Measurements from ENCODE around the gene MBD5.

DNA sequence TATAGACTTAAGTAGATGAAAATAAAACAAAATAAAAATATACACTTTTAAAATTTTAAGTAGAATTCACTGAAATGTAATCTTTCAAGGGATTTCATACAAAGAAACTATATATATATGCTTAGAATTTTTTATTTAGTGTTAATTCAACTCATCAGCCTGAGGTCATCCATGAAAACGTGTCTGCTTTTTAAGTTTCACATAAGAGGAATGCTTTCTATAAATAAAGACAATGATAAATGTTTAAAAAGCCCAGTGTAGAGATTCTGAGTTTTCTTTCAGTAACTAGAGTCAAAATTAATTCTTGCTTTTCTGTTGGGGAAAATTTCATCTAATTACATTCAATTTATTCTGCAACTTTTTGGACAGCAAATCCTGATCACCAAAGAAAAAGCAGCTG, 213.3 kb downstream of the MBD5 start:
- TF ChIP-seq, protein P1, sequence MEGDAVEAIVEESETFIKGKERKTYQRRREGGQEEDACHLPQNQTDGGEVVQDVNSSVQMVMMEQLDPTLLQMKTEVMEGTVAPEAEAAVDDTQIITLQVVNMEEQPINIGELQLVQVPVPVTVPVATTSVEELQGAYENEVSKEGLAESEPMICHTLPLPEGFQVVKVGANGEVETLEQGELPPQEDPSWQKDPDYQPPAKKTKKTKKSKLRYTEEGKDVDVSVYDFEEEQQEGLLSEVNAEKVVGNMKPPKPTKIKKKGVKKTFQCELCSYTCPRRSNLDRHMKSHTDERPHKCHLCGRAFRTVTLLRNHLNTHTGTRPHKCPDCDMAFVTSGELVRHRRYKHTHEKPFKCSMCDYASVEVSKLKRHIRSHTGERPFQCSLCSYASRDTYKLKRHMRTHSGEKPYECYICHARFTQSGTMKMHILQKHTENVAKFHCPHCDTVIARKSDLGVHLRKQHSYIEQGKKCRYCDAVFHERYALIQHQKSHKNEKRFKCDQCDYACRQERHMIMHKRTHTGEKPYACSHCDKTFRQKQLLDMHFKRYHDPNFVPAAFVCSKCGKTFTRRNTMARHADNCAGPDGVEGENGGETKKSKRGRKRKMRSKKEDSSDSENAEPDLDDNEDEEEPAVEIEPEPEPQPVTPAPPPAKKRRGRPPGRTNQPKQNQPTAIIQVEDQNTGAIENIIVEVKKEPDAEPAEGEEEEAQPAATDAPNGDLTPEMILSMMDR (IDR thresholded peaks at IDR 0.05), result no peak
- TF ChIP-seq POLR2A (IDR thresholded peaks at IDR 0.05), result no peak
